Activated CD8-positive, alpha-beta memory T cell treated with anti-CD3 and anti-CD28 coated beads for 24 hours (primary cell): ENCODE results near the gene CNGB1.
"Not testable (repeated sequence)": the region's sequence is repeated elsewhere in the genome, so short reads cannot be mapped to it uniquely, and the experiment has no call there.

ENCODE experiments used
- DNase-seq: peaks from one replicate; pipeline ENCODE4 v3.0.0-alpha.2; 2020

Gene CNGB1

GRCh38 chr16:57882206-57882605, 88.7 kb downstream of the CNGB1 start:
- DNase-seq: no peak

GRCh38 chr16:57878586-57878985, 92.3 kb downstream of the CNGB1 start:
- no peak for DNase-seq

GRCh38 chr16:57876210-57876609, 94.7 kb downstream of the CNGB1 start:
- no peak for DNase-seq

- no peak for DNase-seq
Measured at GRCh38 chr16:57875347-57875746, 95.6 kb downstream of the CNGB1 start.

- DNase-seq: no peak
Measured at GRCh38 chr16:57873218-57873617, 97.7 kb downstream of the CNGB1 start.

- not testable (repeated sequence) for DNase-seq
Measured at GRCh38 chr16:57872764-57873163, 98.2 kb downstream of the CNGB1 start.

GRCh38 chr16:57871456-57871855, 99.5 kb downstream of the CNGB1 start:
- DNase-seq: no peak

GRCh38 chr16:57870753-57871454, 100.0 kb downstream of the CNGB1 start:
- DNase-seq: no peak

- no peak for DNase-seq
Measured at GRCh38 chr16:57868913-57869520, 101.9 kb downstream of the CNGB1 start.

- DNase-seq: no peak
Measured at GRCh38 chr16:57867000-57867561, 103.8 kb downstream of the CNGB1 start.

GRCh38 chr16:57866529-57866918, 104.4 kb downstream of the CNGB1 start:
- no peak for DNase-seq

- no peak for DNase-seq
Measured at GRCh38 chr16:57865746-57866528, 105.0 kb downstream of the CNGB1 start.

- no peak for DNase-seq
Measured at GRCh38 chr16:57863434-57864160, 107.3 kb downstream of the CNGB1 start.

- no peak for DNase-seq
Measured at GRCh38 chr16:57862698-57863433, 108.1 kb downstream of the CNGB1 start.

- no peak for DNase-seq
Measured at GRCh38 chr16:57859331-57859730, 111.6 kb downstream of the CNGB1 start.

GRCh38 chr16:57858635-57859034, 112.3 kb downstream of the CNGB1 start:
- no peak for DNase-seq

- DNase-seq: not testable (repeated sequence)
Measured at GRCh38 chr16:57857991-57858390, 112.9 kb downstream of the CNGB1 start.

- DNase-seq: no peak
Measured at GRCh38 chr16:57855188-57855587, 115.7 kb downstream of the CNGB1 start.

GRCh38 chr16:57852189-57852588, 118.7 kb downstream of the CNGB1 start:
- DNase-seq: no peak

- no peak for DNase-seq
Measured at GRCh38 chr16:57848181-57848580, 122.7 kb downstream of the CNGB1 start.

GRCh38 chr16:57846931-57847330, 124.0 kb downstream of the CNGB1 start:
- DNase-seq: not testable (repeated sequence)

GRCh38 chr16:57846078-57846697, 124.7 kb downstream of the CNGB1 start:
- no peak for DNase-seq
